Measurements from ENCODE around the gene CTNND1. TPM values are rescaled to one million over a fixed set of nuclear protein-coding genes. Genes with fewer than 3 reads are reported as not detected.

Gene CTNND1
- total and polyA plus RNA-seq, 9 of the 15 experiments (the other 6 are each of a cell fraction or from before 2014, with no cell fraction given): 11.1 to 74.0 (median 43.3) TPM

GRCh38 chr11:57741132-57742086 is 20.2 kb upstream of the CTNND1 start, which contains the start of gene SELENOH (continued):
- TF ChIP-seq MGA (IDR thresholded peaks at IDR 0.05): peak; percentile 62
- 0 out of 2 replicates have a peak, but pooled peaks have one; percentile 68 for TF ChIP-seq TARDBP (IDR thresholded peaks at IDR 0.05)
- TF ChIP-seq ARID4B (CRISPR knock-in tag; IDR thresholded peaks at IDR 0.05): peak; percentile 99
- TF ChIP-seq MCM5 (IDR thresholded peaks at IDR 0.05; ENCODE audit: low read depth): no peak
- TF ChIP-seq ZEB2 (IDR thresholded peaks at IDR 0.05): peak; percentile 99
- no peak; the same call in 1 of the 2 replicates for TF ChIP-seq ZNF263 (CRISPR knock-in tag; IDR thresholded peaks at IDR 0.05; ENCODE audit: borderline replicate concordance)
- no peak for TF ChIP-seq PHB (CRISPR knock-in tag; IDR thresholded peaks at IDR 0.05)
- no peak for TF ChIP-seq NR0B1 (IDR thresholded peaks at IDR 0.05; ENCODE audit: partially characterized antibody)
- TF ChIP-seq ZFP1 (CRISPR knock-in tag; IDR thresholded peaks at IDR 0.05): no peak
- TF ChIP-seq TAF7 (tag; IDR thresholded peaks at IDR 0.05): peak; percentile 57

All from K562 (cell line).